GM19463 (cell line): Measurements from ENCODE around the gene LCMT1.
"Not testable (repeated sequence)": the region's sequence is repeated elsewhere in the genome, so short reads cannot be mapped to it uniquely, and the experiment has no call there.

Experiments
- ATAC-seq: cut with Tn5 transposase; IDR thresholded peaks from one replicate; pipeline ENCODE4 v1.9.1; 2021; ENCODE audit warnings: mild to moderate bottlenecking, moderate library complexity; ENCODE audit not compliant: unreplicated experiment

LCMT1 gene

DNA sequence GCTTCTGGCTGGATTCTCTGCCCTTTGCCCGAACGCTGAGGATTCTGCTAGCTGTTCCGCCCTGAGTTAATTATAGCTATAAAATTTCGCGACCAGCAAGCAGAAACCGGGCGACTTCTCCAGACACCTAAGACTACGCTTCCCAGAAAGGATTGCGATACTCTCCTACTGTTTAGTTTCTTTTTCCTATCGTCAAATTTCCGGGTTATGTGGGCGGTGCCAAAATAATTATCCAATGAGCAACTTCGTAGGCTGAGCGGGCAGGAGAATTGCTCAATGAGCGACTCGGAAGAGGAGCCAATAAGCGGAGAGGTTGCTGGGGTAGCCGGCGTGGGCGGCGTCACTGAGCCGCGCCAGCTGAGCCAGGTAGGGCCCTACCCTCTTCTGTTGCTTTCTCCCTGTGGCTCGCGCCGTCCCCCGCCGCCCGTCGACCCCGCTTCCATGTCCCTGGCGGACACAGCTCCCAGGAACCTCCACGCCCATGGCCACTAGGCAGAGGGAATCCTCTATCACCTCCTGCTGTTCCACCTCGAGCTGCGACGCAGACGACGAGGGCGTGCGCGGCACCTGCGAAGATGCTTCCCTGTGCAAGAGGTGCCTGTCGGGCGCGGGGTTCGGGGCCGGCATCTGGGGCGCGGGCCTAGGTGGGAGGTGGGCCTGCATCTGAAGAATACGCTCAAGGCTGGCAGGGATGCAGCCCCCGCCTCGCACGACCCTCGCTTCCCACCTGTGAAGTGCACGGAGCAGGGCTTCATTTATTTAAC lies at the start of gene LCMT1:
Gene LCMT1, plus strand, starts transcription at position 340 of the 764 bp plus-strand sequence. Its CDS starts 142 bp downstream, at position 482.
- ATAC-seq, result peak; percentile 94

DNA sequence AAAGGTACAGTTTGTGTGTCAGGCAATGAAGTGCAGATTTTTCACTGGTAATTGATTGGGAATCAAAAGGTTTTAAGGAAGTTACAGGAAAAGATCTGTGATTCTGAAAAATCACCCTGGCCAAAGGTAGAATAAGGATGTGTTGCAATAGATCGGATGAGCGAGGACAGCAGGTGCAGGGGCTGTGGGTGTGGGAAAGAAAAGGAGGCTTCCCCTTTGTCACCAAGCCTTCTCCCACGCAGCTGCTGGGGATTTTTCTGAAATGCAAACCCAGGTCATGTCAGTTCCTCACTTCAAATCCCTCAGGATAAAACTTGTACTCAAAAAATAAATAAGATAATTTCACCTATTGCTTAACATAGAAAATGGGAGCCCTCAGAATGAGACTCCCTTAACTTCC lies 48.4 kb upstream of the LCMT1 start:
- no peak for ATAC-seq

DNA sequence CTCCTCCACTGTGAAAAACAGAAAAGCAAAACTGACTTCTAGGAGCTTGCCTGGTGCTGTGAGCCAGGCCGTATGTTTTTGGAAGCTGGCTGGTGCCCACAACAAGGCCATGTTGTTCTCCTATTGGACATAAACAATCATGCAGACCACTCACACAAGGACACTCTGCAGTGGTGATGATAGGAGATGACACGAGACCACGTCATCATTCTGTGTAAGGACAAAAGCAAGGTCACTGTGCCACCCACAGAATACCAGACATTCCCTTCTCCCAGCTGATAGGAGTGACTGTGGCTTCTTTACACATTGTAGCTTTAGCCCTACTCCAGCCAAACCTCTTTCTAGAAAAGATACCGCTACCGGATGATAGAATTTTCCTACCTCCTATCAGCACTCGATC lies 47.7 kb upstream of the LCMT1 start:
- no peak for ATAC-seq

DNA sequence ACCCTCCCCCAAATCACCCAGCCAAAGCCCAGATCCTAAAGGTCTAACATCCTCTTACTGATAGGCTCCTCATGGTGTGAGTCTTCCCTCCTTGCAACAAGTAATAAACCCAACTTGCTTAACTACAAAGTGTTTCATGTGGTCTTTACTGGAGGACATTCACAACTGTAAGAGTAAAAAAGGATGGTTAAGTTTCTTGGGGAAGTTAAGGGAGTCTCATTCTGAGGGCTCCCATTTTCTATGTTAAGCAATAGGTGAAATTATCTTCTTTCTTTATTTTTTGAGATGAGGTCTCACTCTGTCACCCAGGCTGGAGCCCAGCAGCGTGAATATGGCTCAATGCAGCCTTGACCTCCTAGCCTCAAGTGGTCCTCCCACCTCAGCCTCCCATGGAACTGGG lies 47.3 kb upstream of the LCMT1 start:
- not testable (repeated sequence) for ATAC-seq

DNA sequence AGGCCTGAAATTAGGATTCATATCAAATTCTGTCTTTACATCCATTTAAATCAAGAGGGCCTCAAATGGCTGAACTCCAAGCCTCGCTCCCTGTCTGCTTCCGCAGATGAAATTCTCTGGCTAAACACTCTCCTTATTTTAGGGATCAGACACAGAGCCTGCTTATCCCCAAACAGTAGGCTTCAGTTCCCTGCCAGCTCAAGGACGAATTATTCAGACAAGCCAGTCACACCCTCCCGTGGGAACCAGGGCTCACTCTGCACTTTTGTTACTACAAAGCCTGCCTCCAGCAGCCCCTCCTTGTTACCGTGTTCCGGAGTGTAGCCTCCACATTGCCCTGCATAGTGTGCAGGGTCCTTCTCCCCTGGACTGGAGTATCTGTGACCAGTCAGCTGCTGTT lies 46.6 kb upstream of the LCMT1 start:
- no peak for ATAC-seq

DNA sequence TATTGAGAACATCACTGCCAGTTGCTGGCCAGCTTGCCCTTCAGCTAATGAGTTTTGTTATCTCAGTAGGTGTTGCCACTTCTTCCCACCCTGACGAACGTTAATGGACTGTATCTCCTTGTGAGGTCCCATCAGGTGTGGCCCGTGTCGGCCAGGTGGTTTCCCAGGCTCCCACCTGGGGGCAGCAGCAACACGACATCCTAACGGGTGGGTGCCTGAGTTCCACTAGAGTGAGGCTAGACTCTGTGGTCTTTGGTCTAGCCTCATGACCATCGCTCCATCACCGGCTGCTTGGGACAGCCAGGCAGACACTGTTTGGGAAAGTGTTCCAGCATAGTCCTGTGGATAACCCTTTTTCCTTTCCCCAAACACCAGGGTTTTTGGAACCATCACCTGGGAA lies 45.6 kb upstream of the LCMT1 start:
- no peak for ATAC-seq

DNA sequence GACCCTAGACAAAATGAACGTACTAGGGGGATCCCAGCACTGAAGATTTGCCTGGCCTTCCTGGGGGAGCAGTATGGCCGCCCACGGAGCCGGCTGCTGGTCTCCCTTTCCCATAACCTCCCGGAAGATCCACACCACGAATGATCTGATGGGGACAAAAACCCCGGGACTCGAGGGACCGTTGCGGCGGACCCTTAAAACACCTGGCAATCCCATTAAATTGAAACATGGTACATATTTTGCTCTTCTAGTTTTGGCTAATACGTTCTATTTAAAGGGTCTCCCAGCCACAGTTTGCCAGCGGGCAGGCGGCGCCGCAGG lies 45.2 kb upstream of the LCMT1 start:
- no peak for ATAC-seq

DNA sequence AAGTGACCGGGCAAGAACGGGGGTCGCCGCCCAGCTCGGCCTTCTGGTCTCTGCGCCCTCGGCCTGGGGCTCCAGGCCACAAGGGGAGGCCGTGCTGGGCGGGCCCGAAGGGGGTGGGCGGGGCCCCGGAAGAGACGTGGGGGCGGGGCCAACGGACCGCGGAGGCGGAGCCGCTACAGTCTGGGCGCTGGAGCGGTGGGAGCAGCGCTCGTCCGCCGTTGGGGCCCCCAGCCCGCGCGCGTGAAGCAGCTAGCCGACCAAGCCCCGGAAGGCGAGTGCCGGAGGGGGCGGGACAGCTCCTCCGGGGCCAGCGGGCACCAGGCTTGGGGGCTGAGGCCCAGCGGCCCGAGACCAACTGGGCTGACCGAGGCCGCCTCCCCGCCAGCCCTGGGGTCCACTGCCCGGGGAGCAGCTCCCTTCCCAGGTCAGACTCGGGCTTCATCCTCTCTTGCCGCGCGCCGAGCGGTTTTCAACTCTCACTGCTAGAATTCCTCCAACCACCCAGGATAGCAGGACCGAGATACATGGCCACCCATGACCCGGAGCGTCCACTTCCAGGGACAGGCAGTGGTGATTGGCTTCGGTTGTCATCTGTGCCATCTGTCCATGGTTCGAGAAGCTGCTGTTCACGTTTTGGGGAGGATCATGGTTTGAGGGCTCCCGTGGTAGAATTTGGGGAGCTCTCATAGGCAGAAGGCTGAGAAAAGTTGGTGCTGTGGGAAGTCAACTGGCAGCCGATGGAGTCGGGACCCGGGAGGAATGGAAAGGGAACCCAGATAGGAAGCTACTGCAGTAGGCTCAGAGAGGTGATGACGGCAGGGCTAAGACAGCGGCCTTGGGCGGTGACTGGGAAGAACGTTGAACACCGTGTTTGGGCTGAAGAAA lies 44.6 kb upstream of the LCMT1 start:
- peak; percentile 93 for ATAC-seq

DNA sequence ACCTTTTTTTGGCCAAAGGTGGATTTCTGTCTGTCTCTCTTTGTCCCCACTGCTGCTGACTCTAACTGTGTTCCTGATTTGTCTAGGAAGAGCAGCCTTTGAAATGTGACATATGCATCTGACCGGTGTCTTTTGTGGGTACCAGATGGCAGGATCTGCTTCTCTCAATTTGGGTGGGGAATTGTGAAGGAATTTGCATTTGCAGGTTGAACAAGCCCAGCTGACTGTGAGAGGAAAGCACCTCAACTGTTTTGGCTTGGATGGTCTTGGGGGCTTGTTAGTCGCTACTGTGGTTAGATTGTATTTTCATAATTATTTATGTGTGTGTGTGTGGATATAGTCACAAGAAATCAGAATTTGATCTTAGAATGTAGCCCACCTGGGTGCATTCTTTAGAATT lies 37.7 kb upstream of the LCMT1 start:
- no peak for ATAC-seq

DNA sequence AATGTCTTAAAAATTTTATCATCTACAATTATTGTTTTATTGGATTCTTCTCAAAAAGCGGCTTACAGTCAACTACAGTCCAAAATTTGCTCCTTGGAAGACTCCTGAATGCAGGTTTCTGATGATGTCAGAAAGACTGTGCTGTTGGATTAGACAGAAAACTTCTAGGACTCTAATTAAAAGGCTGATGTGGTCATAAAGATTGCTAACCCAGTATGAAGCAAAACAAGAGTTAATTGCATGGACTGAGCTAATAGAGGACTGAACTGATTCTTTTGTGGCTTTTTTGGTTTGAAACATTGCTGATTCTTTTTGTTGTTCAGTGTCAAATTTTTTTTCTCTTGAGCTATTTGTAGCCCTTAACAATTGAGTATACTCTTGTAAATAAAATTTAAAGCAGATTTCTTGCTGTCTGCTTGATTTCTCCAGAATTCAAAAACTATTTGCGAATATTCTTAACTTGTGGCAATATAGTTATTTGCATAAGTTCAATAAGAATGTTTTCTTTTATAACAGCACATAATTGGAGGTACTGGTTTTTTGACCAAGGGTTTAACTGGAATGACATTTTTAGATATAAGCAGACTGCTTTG lies 33.1 kb upstream of the LCMT1 start:
- no peak for ATAC-seq

DNA sequence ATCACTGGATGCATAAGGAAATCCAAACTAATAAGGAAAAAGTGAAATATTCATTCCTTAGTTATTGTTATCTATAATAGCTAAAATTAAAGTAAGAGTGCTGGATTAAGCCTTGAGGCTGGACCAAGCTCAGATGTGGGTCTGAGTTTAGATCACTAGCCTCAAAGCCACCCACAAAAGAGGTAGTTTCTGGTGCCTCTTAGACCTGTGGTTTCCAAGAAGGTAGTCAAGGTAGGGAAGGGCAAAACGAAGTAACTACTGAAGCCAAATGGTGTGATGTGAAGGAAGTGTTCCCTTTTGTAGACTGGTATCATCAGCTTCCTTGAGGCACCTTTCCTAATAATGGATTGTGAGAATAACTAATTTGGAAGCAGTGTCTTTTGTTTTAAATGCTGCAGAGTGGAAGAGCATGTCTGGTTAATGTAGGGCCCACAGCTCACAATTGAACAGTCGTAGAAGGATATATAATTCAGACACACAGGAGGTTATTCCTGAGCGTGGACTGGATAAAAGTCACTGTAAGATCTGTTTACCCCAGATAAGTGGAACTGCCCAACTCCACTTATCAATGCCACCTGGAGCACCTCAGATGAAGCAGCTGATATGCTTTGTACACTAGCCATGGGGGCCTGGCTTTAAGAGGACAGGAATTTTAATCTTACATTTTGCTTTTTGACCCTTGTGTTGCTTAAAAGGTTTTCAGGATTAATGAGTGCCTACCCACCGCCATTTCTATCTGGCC lies 31.7 kb upstream of the LCMT1 start:
- no peak for ATAC-seq

DNA sequence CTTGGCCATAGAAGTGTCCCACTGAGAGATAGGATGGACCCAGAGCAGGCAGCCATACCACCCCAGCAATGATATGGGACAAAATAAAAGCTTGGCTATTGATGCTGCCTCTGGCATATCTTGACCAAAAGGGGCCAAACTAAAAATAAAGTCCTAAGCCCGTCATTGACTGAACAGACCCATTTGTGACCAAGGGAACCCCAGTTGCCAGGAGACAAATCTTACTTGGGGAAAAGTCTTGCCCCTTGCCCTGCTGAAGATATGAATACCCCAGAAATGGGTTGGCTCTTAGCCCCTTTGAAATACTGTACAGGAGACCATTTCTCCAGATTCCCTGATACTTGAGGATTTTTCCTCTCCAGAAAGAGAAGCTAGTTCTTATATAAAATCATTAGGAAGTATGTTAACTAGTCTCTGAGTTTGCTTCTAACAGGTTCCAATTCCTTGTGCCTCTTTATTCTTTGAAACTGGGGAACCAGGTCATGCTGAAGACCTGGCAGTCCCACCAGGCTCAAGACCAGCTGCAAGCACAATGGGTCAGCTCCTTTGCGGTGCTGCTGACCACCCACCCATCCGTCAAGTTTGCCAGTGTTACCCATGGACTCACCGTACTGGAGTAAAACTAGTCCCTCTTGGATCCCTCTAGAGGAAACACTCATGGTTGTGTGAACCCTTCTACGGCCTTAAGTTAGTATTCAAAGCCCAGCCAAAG lies 31.0 kb upstream of the LCMT1 start:
- no peak for ATAC-seq

DNA sequence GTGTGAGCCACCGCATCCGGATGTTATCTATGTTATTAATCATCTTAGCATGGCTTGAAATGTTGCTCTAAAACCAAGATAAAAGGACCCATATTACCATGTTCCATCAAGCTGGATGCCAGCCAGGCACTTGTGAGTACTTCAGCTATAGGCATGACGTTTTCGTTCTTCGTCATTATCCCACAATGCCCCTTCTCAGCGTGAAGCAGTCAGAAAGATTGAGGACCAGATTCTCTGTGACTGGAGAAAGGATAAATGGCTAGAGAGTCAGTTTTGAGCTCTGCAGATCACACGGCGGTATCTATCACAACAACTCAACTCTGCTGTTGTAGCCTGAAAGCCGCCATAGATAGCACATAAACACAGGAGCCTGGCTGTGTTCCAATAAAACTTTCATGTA lies 29.8 kb upstream of the LCMT1 start:
- ATAC-seq, result no peak

DNA sequence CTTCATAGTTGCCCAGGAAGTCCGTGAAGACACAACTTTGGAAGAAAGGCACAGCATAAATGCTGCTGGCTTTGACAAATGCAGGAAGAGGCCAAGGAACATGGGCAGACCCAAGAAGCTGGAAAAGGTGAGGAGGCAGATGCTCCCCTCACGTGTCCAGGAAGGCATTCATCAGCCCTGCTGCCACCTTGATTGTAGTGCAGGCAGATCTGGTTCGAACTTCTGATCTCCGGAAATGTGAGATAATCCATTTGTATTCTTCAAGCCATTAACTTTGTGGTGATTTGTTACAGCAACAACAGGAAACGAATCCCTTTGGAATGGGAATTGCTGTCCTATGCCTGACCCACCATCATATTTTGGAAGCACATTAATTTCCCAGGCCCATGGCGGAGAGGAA lies 28.5 kb upstream of the LCMT1 start:
- ATAC-seq, result no peak

DNA sequence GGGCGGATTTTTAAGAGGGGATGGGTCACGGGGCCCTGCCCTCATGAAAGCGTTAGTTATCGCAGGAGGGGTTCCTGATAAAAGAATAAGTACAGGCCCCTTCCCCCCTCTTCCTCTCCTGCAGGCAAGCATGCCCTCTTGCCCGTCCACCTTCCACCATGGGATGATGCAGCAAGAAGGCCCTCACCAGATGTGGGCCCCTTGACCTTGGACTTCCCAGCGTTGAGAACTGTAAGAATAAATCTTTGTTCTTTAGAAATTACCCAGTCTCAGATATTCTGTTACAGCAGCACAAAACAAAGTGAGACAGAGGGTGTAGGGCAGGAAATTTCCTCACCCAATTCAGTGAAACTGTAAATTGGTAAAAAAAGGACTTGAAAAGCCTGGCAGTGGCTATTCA lies 27.8 kb upstream of the LCMT1 start:
- no peak for ATAC-seq

DNA sequence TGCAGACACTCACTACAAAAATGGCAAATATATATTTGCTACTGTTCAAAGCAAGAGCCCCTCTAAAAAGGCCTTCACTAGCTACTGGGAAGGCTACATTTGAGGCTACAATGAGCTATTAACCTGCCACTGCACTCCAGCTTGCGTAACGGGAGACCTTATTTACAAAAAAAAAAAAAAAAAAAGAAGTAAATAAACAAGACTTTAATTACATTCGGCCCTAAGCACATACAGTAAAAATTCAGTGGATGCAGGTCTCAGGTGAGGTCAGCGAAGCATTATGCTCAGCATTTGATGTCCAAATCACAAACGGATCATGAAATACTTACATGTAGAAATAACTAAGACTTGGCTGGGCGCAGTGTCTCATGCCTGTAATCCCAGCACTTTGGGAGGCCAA lies 26.7 kb upstream of the LCMT1 start:
- no peak for ATAC-seq

DNA sequence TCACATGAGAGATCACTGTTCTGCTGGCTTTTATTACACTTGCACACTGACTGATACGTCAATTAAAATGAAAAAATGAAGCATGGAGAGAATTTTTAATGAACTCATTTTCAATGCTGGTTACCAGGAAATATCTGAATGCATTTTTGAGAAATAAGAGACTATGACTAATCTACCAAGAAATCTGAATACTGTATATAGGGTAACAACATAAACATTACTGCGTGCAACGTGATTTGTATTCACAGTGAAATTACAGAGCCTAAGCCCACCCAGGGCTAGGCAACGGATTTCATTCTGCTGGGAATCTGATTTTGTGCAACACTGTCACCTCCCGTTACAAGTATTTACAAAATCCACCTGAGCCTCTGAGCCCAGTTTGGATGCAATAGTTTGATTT lies 23.8 kb upstream of the LCMT1 start:
- ATAC-seq, result no peak

DNA sequence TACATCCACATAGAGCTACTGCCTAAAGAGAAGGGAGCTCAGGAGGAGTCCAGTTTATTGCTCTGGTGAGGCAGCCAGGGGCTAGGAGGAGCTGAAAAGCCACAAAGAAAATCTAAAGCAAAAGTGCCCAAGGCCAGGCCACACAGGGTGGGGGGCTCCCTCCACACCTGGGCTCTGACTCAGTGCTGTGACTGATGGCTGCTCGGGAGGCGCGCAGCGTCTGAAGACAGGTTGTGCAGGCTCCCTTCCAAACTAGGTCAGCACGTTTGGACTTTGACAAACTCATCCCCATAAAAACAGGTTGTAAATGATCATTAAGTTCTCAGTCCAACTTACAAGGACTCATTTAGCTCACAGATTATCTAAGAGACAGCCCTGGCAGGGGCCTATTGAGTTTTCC lies 22.2 kb upstream of the LCMT1 start:
- ATAC-seq, result no peak

DNA sequence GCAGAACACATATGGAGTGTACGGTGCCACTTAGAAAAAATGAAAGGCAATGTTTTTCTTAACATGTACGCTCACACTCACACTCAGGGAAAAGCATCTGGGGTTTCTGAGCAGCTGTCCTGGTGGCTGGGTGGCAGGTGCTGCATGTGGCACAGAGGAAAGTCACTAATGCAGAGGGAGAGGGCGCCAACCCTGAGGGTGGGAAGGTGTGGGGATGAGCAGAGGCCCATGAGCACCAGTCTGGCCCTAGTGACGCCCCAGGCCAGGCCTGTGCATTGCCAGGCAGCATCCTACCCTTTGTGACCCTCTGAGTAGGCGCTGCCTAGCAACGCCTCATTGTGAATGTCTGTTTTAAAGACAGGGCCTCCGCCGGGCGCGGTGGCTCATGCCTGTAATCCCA lies 19.1 kb upstream of the LCMT1 start:
- no peak for ATAC-seq

DNA sequence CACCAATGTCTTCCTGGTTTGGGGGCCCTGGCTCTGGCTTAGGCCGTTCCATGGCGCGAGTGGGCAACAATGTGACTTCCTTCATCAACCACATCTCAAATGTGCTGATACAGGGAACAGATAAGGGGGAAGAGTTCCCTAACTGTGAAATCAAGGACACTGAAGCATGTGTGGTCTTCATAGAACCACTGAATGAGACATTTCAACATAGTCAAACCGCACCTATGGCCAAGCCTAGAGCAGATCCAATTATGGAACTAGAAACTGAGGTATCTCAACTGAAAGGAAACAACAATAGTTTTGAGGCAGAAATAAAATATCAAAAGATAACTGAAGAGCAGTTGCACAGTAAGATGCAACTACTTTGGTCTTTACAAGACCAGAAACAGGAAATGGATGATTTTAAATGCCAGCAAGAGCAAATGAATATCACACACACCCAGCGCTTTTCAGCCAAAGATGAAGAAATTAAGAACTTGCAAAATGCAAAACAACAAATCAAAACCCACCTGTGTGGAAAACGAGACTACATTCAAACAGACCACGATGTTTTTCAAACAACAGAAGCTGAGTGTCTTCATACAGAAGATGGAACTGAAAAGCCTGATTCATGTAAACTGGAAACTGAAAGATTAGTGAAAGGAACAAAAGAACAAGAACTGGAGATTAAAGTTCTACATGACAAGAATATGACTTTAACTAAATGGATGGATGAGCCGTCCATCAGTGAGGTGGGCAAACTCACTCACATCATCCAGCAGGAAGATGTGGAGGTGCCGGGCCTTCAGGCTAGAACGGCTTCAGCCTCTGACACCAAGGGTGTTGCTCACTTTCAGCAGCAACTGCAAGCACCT lies 18.1 kb upstream of the LCMT1 start:
- ATAC-seq, result no peak
